HEK293T (cell line): ENCODE measurements around the gene PHIP.

Experiments
- FOXA1 ChIP-seq: fragments of 450-650 bp; IDR thresholded peaks from 2 replicates; pipeline ENCODE4 v1.6.1; 2016; ENCODE audit warnings: mild to moderate bottlenecking
- FOXK2 ChIP-seq: fragments of 450-650 bp; IDR thresholded peaks from 2 replicates; pipeline ENCODE4 v1.6.1; 2016; ENCODE audit warnings: mild to moderate bottlenecking
- FOXM1 ChIP-seq: fragments of 450-650 bp; IDR thresholded peaks from 2 replicates; pipeline ENCODE4 v1.6.1; 2017; ENCODE audit warnings: mild to moderate bottlenecking, borderline replicate concordance
- HDGF ChIP-seq: fragments of 450-650 bp; IDR thresholded peaks from 2 replicates; pipeline ENCODE4 v1.6.1; 2017; ENCODE audit warnings: antibody characterized with exemption, borderline replicate concordance
- NFRKB ChIP-seq: fragments of 450-650 bp; IDR thresholded peaks from 2 replicates; pipeline ENCODE4 v1.6.1; 2016; ENCODE audit warnings: mild to moderate bottlenecking, moderate library complexity
- SP1 ChIP-seq: fragments of 450-650 bp; IDR thresholded peaks from 2 replicates; pipeline ENCODE4 v1.6.1; 2017
- TARDBP ChIP-seq: fragments of 450-650 bp; IDR thresholded peaks from 2 replicates; pipeline ENCODE4 v1.6.1; 2016
- ZNF384 ChIP-seq: fragments of 450-650 bp; IDR thresholded peaks from 2 replicates; pipeline ENCODE4 v1.6.1; 2016
- TF ChIP-seq, protein P1 (sequence below): fragments of 450-650 bp; IDR thresholded peaks from 2 replicates; pipeline ENCODE4 v1.6.1; 2016

DNA sequence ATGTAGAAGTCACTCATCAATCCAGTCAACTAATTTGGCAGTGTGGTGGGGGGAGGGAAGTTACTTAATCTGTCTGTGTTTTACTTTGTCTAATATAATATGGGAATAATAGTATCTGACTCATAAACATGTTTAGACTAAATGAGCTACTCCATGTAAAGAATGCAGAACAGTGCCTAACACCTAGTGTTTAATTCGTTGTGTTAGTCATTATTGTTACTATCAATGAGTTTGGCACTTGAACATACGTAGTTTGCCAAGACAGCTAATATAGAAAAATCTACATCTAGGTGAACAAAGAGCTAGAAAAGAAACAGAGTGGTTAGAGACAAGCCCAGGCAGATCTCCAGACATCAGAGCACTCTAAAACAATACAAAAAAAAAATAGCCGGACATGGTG lies 161.6 kb downstream of the PHIP start:
- TF ChIP-seq FOXA1 (no peak), NFRKB (no peak), TARDBP (no peak), ZNF384 (no peak), FOXK2 (no peak), HDGF (no peak), SP1 (no peak), FOXM1 (no peak)
- TF ChIP-seq, protein P1, sequence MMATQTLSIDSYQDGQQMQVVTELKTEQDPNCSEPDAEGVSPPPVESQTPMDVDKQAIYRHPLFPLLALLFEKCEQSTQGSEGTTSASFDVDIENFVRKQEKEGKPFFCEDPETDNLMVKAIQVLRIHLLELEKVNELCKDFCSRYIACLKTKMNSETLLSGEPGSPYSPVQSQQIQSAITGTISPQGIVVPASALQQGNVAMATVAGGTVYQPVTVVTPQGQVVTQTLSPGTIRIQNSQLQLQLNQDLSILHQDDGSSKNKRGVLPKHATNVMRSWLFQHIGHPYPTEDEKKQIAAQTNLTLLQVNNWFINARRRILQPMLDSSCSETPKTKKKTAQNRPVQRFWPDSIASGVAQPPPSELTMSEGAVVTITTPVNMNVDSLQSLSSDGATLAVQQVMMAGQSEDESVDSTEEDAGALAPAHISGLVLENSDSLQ, result no peak
